ENCODE measurements around the gene FMNL2. TPM values are rescaled to one million over a fixed set of nuclear protein-coding genes. Genes with fewer than 3 reads are reported as not detected.

The FMNL2 gene
- total and polyA plus RNA-seq, 10 donors = 8.8 to 59.3 (median 33.5) TPM

DNA sequence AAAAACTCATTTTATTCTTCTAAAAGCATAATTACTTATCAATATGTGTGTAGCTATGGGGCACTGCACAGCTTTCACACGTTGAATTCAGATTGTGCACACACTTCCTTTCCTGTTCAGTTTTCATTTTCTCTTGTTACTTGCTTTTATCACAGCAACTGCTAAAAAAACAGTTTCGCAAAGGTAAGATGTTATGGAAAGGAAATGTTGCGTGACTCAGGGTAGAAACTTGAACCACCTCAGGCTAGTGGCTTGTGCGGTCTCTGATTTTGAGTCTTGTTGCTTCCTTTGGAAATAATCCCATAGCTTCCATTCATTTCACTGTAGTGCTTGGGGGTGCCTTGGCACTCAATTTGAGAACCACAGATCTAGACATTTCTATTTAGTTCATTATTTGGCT is 171.9 kb downstream of the FMNL2 start:
- no peak overlapping the region for H3K27ac ChIP-seq
- WGBS, 5 donors = 65 to 75% (median 67%) methylated on average over 4 of the region's 4 CpGs
- no peak for DNase-seq
- H3K9me3 ChIP-seq = no peaks in the 10 kb centered on the region
- H3K4me1 ChIP-seq = peaks cover 0 to 3% (median 0%) of the 10 kb centered on the region in 6 donors
- intact Hi-C loops (cut with DNase I; ENCODE audit: low total_unique reads) = no loop called here
- H3K27me3 ChIP-seq (replicated peaks in 1 of 7) = no peaks in the 10 kb centered on the region
- no peaks in the 10 kb centered on the region for H3K36me3 ChIP-seq
- no peak for TF ChIP-seq POLR2AphosphoS5 (IDR thresholded peaks at IDR 0.05)
- no peak for TF ChIP-seq POLR2A (IDR thresholded peaks at IDR 0.05)
- no peak overlapping the region for H3K4me3 ChIP-seq

DNA sequence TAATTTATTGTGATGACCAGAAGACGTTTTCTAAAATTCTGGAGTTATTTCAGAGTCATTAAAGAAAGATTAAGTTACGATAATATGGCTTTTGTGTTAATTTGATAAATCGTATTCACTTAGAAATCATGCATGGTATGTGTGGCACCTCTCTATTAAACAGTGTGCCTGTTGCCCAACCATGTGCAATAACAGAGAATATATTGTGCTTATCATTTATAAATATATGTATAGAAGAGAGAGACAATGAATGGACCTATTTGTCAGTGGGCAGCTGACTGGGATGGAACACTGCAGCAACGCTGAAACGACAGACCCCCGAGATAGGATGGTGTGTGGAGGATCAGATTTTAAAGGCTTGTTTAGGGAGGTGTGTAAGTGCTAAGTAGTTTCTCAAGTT is 172.9 kb downstream of the FMNL2 start:
- Histone ChIP-seq H3K4me3 (no peak overlapping the region), H3K27me3 (replicated peaks in 1 of 7) (no peaks in the 10 kb centered on the region), H3K27ac (no peak overlapping the region), H3K9me3 (no peaks in the 10 kb centered on the region), H3K4me1 (peaks cover 0 to 3% (median 0%) of the 10 kb centered on the region in 6 donors), H3K36me3 (no peaks in the 10 kb centered on the region)
- TF ChIP-seq CTCF (IDR thresholded peaks at IDR 0.05 in 8 of 11, conservative IDR thresholded peaks at IDR 0.05 in 3 of 11) = no peak
- no peak for TF ChIP-seq POLR2A (IDR thresholded peaks at IDR 0.05)
- no peak for TF ChIP-seq POLR2AphosphoS5 (IDR thresholded peaks at IDR 0.05)
- intact Hi-C loops (cut with DNase I; ENCODE audit: low total_unique reads) = no loop called here
- 88 to 94% (median 91%) methylated on average over 6 of the region's 6 CpGs for WGBS, 5 donors
- DNase-seq = no peak

DNA sequence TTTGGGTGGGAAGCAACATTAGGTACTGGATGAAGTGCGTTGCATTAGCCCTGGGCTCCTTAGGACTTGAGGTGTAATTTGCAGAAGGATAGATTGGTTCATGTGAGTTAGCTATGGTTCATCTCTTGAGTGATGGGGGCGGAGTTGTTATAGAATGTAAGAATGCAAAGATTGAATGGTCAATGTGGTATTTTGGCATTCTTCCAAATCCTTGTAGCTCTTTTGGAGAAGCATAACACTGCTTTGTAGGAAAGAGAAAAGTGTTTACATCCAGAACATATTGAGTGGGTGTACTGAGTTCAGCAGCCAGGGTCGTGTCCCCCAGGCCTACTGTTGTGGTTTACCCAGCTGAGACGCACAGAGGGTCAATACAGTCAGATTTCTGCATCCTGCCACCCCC is 173.5 kb downstream of the FMNL2 start:
- no peak for TF ChIP-seq POLR2AphosphoS5 (IDR thresholded peaks at IDR 0.05)
- no peak for TF ChIP-seq CTCF (IDR thresholded peaks at IDR 0.05 in 8 of 11, conservative IDR thresholded peaks at IDR 0.05 in 3 of 11)
- TF ChIP-seq POLR2A (IDR thresholded peaks at IDR 0.05) = no peak
- 63 to 77% (median 70%) methylated on average over 4 of the region's 4 CpGs for WGBS, 5 donors

GRCh38 chr2:152509772-152510491 is 175.0 kb downstream of the FMNL2 start:
- no peak for DNase-seq
- H3K4me1 ChIP-seq = peaks cover 0 to 3% (median 0%) of the 10 kb centered on the region in 6 donors
- intact Hi-C loops (cut with DNase I; ENCODE audit: low total_unique reads) = no loop called here
- H3K36me3 ChIP-seq = no peaks in the 10 kb centered on the region
- H3K9me3 ChIP-seq = no peaks in the 10 kb centered on the region
- H3K4me3 ChIP-seq = no peak overlapping the region
- no peak for TF ChIP-seq CTCF (IDR thresholded peaks at IDR 0.05 in 8 of 11, conservative IDR thresholded peaks at IDR 0.05 in 3 of 11)
- no peak for TF ChIP-seq POLR2AphosphoS5 (IDR thresholded peaks at IDR 0.05)
- no peak for TF ChIP-seq POLR2A (IDR thresholded peaks at IDR 0.05)
- WGBS, 5 donors = 72 to 90% (median 85%) methylated on average over 3 of the region's 3 CpGs
- H3K27ac ChIP-seq = no peak overlapping the region
- H3K27me3 ChIP-seq (replicated peaks in 1 of 7) = no peaks in the 10 kb centered on the region

More for the DNA sequence above, 173.5 kb downstream of the FMNL2 start:
- Histone ChIP-seq H3K27me3 (replicated peaks in 1 of 7) (no peaks in the 10 kb centered on the region), H3K27ac (no peak overlapping the region), H3K36me3 (no peaks in the 10 kb centered on the region), H3K9me3 (no peaks in the 10 kb centered on the region), H3K4me3 (no peak overlapping the region), H3K4me1 (peaks cover 0 to 3% (median 0%) of the 10 kb centered on the region in 6 donors)
- no peak for DNase-seq
- intact Hi-C loops (cut with DNase I; ENCODE audit: low total_unique reads) = no loop called here

Measured in spleen (tissue), 11 donors.